HG03439 (cell line): Measurements from ENCODE around the gene IL34.

Experiments
- ATAC-seq: cut with Tn5 transposase; IDR thresholded peaks from one replicate; pipeline ENCODE4 v1.9.1; 2021; ENCODE audit warnings: mild to moderate bottlenecking, moderate library complexity; ENCODE audit not compliant: unreplicated experiment

The IL34 gene

GRCh38 chr16:70676675-70677498 is 30.5 kb downstream of the IL34 start:
- no peak for ATAC-seq

- ATAC-seq = no peak
These were observed 31.3 kb downstream of the IL34 start for GRCh38 chr16:70677499-70678120.

GRCh38 chr16:70678121-70678897 is 31.9 kb downstream of the IL34 start:
- no peak for ATAC-seq

GRCh38 chr16:70678898-70679670 is 32.7 kb downstream of the IL34 start:
- no peak for ATAC-seq

GRCh38 chr16:70679671-70680494 is 33.5 kb downstream of the IL34 start:
- ATAC-seq = no peak

- ATAC-seq = no peak
These were observed 34.4 kb downstream of the IL34 start for GRCh38 chr16:70680495-70681381.

- no peak for ATAC-seq
These were observed 35.3 kb downstream of the IL34 start for GRCh38 chr16:70681382-70682238.

GRCh38 chr16:70682239-70683145 is 36.1 kb downstream of the IL34 start:
- ATAC-seq = no peak

- ATAC-seq = no peak
These were observed 37.0 kb downstream of the IL34 start for GRCh38 chr16:70683146-70683944.

GRCh38 chr16:70684146-70685060 is 38.0 kb downstream of the IL34 start:
- no peak for ATAC-seq

GRCh38 chr16:70685061-70685937 is 38.9 kb downstream of the IL34 start:
- ATAC-seq = no peak

- no peak for ATAC-seq
These were observed 39.6 kb downstream of the IL34 start, which contains the start of gene MTSS2 for GRCh38 chr16:70685938-70686375. Gene MTSS2, minus strand, starts transcription at chr16:70686053. Its CDS starts 262 bp downstream, at chr16:70685791.

- no peak for ATAC-seq
These were observed 40.2 kb downstream of the IL34 start for GRCh38 chr16:70686376-70687101.
